Ovary (tissue), 3 donors: ENCODE results near the gene ZNF486.

ENCODE experiments used
- CTCF ChIP-seq, 3 donors: fragments of 450-650 bp in 2 of 3; fragments of 200-600 bp in 1 of 3; IDR thresholded peaks; one replicate each; pipeline versions ENCODE4 v1.5.1 to v1.8.0; 2016 to 2022; ENCODE audit warnings: antibody characterized with exemption in 3 of 3, mild to moderate bottlenecking in 1 of 3
- POLR2A ChIP-seq: fragments of 450-650 bp; IDR thresholded peaks from one replicate; pipeline ENCODE4 v1.6.1; 2017; ENCODE audit warnings: antibody characterized with exemption, mild to moderate bottlenecking, moderate library complexity
- donor health status: DM: no; HTN: no; CAD: no.

- TF ChIP-seq CTCF (IDR thresholded peaks at IDR 0.05) (no peak), POLR2A (no peak)
Observed at GRCh38 chr19:20162821-20163220, 4.2 kb upstream of the ZNF486 start.
